ENCODE results near the gene SMARCA5.

SMARCA5 gene

DNA sequence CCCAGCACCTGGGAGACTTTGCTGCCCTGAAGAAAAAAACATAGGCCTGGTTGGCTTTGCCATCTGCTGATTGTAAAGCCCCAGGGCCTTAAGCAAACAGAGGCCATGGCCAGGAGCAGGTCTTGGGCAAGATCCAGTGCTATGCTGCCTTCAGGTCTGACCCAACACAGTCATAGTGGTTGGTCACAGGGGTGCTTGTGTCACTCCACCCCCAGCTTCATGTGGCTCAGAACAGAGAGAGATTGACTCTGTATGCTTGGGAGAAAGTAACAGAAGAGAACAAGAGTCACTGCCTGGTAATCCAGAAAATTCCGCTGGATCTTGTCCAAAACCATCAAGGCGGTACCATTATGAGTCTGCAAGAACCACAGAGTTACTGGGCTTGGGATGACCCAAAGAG is 24.4 kb upstream of the SMARCA5 start:
- no peak for TF ChIP-seq YY1 (IDR thresholded peaks at IDR 0.05; ENCODE audit: insufficient read depth, insufficient read length)
- TF ChIP-seq SUZ12 (IDR thresholded peaks at IDR 0.05; ENCODE audit: extremely low read depth, insufficient read depth, insufficient read length), result no peak
- TF ChIP-seq ZNF274 (IDR thresholded peaks at IDR 0.05; ENCODE audit: low read depth, low read length), result no peak
- H3K9me3 ChIP-seq (ENCODE audit: insufficient read depth, low read length), result no peaks in the 10 kb centered on the region
- H3K36me3 ChIP-seq (ENCODE audit: insufficient read depth, insufficient read length, low read length), result no peaks in the 10 kb centered on the region
- H3K4me1 ChIP-seq (ENCODE audit: insufficient read depth, insufficient read length), result no peaks in the 10 kb centered on the region
- H3K4me3 ChIP-seq (ENCODE audit: insufficient read length, low read depth), result no peak overlapping the region
- H3K27me3 ChIP-seq (ENCODE audit: insufficient read depth, insufficient read length), result no peaks in the 10 kb centered on the region
- H3K9ac ChIP-seq (ENCODE audit: insufficient read length, low read depth), result no peak overlapping the region
- no peak for DNase-seq (ENCODE audit: low read depth, low spot score)

- TF ChIP-seq SUZ12 (IDR thresholded peaks at IDR 0.05; ENCODE audit: extremely low read depth, insufficient read depth, insufficient read length), result no peak
- no peak for TF ChIP-seq ZNF274 (IDR thresholded peaks at IDR 0.05; ENCODE audit: low read depth, low read length)
- TF ChIP-seq YY1 (IDR thresholded peaks at IDR 0.05; ENCODE audit: insufficient read depth, insufficient read length), result no peak
- Histone ChIP-seq H3K4me1 (ENCODE audit: insufficient read depth, insufficient read length) (no peaks in the 10 kb centered on the region), H3K4me3 (ENCODE audit: insufficient read length, low read depth) (no peak overlapping the region), H3K27me3 (ENCODE audit: insufficient read depth, insufficient read length) (no peaks in the 10 kb centered on the region), H3K36me3 (ENCODE audit: insufficient read depth, insufficient read length, low read length) (no peaks in the 10 kb centered on the region), H3K9me3 (ENCODE audit: insufficient read depth, low read length) (no peaks in the 10 kb centered on the region), H3K9ac (ENCODE audit: insufficient read length, low read depth) (no peak overlapping the region)
- DNase-seq (ENCODE audit: low read depth, low spot score), result no peak
These were observed 15.5 kb upstream of the SMARCA5 start for GRCh38 chr4:143498021-143498420.

DNA sequence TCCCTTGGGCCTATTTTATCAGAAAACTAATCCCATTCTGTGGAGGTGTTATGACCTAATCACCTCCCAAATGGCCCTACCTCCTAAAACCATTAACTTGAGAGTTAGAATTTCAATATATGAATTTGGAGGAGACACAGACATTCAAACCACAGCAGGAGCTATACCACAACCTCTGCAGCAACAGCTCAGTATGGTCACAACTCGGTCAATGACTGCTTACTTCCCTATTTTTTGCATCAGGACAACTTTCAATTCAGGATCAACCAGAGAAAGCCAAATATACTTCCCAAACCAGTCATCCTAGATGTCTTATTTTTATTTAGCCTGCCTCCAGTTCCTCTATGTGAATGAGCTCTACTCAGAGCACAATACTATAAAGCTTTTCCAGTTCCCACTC is 11.3 kb upstream of the SMARCA5 start:
- Histone ChIP-seq H3K4me1 (ENCODE audit: insufficient read depth, insufficient read length) (no peaks in the 10 kb centered on the region), H3K27me3 (ENCODE audit: insufficient read depth, insufficient read length) (no peaks in the 10 kb centered on the region), H3K4me3 (ENCODE audit: insufficient read length, low read depth) (no peak overlapping the region), H3K36me3 (ENCODE audit: insufficient read depth, insufficient read length, low read length) (no peaks in the 10 kb centered on the region), H3K9ac (ENCODE audit: insufficient read length, low read depth) (no peak overlapping the region), H3K9me3 (ENCODE audit: insufficient read depth, low read length) (no peaks in the 10 kb centered on the region)
- no peak for DNase-seq (ENCODE audit: low read depth, low spot score)
- TF ChIP-seq SUZ12 (IDR thresholded peaks at IDR 0.05; ENCODE audit: extremely low read depth, insufficient read depth, insufficient read length), result no peak
- no peak for TF ChIP-seq ZNF274 (IDR thresholded peaks at IDR 0.05; ENCODE audit: low read depth, low read length)
- no peak for TF ChIP-seq YY1 (IDR thresholded peaks at IDR 0.05; ENCODE audit: insufficient read depth, insufficient read length)

DNA sequence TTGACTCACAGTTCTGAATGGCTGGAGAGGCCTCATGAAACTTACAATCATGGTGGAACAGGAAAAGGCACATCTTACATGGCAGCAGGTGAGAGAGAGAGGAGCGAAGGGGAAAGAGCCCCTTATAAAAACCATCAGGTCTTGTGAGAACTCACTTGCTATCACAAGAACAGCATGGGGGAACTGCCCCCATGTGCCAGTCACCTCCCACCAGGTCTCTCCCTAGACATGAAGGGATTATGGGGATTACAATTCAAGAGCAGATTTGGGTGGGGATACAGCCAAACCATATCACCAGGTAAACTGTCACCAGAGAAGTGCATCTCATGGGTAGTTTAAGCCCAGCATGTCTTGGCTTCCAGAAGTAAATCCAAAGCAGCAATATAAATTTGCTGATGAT is 7.5 kb upstream of the SMARCA5 start:
- TF ChIP-seq YY1 (IDR thresholded peaks at IDR 0.05; ENCODE audit: insufficient read depth, insufficient read length), result no peak
- TF ChIP-seq ZNF274 (IDR thresholded peaks at IDR 0.05; ENCODE audit: low read depth, low read length), result no peak
- TF ChIP-seq SUZ12 (IDR thresholded peaks at IDR 0.05; ENCODE audit: extremely low read depth, insufficient read depth, insufficient read length), result no peak
- H3K36me3 ChIP-seq (ENCODE audit: insufficient read depth, insufficient read length, low read length), result no peaks in the 10 kb centered on the region
- H3K27me3 ChIP-seq (ENCODE audit: insufficient read depth, insufficient read length), result no peaks in the 10 kb centered on the region
- H3K9ac ChIP-seq (ENCODE audit: insufficient read length, low read depth), result no peak overlapping the region
- no peak for DNase-seq (ENCODE audit: low read depth, low spot score)
- H3K9me3 ChIP-seq (ENCODE audit: insufficient read depth, low read length), result no peaks in the 10 kb centered on the region
- no peaks in the 10 kb centered on the region for H3K4me1 ChIP-seq (ENCODE audit: insufficient read depth, insufficient read length)
- H3K4me3 ChIP-seq (ENCODE audit: insufficient read length, low read depth), result no peak overlapping the region

DNA sequence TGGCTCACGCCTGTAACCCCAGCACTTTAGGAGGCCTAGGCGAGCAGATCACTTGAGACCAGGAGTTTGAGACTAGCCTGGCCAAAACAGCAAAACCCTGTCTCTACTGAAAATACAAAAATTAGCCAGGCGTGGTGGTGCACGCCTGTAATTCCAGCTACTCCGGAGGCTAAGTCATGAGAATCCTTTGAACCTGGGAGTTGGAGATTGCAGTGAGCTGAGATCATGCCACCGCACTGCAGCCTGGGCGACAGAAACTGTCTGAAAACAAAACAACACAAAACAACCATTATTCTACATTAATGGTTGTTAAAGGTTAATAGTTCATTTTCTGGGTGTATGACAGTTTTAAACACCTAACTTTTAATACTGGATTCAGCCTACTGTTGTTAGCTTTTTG is 1.6 kb upstream of the SMARCA5 start:
- no peaks in the 10 kb centered on the region for H3K9me3 ChIP-seq (ENCODE audit: insufficient read depth, low read length)
- H3K36me3 ChIP-seq (ENCODE audit: insufficient read depth, insufficient read length, low read length), result peaks cover 5% of the 10 kb centered on the region
- no peak for DNase-seq (ENCODE audit: low read depth, low spot score)
- no peaks in the 10 kb centered on the region for H3K4me1 ChIP-seq (ENCODE audit: insufficient read depth, insufficient read length)
- no peak overlapping the region for H3K9ac ChIP-seq (ENCODE audit: insufficient read length, low read depth)
- no peaks in the 10 kb centered on the region for H3K27me3 ChIP-seq (ENCODE audit: insufficient read depth, insufficient read length)
- no peak overlapping the region for H3K4me3 ChIP-seq (ENCODE audit: insufficient read length, low read depth)
- TF ChIP-seq YY1 (IDR thresholded peaks at IDR 0.05; ENCODE audit: insufficient read depth, insufficient read length) (no peak), SUZ12 (IDR thresholded peaks at IDR 0.05; ENCODE audit: extremely low read depth, insufficient read depth, insufficient read length) (no peak), ZNF274 (IDR thresholded peaks at IDR 0.05; ENCODE audit: low read depth, low read length) (no peak)

DNA sequence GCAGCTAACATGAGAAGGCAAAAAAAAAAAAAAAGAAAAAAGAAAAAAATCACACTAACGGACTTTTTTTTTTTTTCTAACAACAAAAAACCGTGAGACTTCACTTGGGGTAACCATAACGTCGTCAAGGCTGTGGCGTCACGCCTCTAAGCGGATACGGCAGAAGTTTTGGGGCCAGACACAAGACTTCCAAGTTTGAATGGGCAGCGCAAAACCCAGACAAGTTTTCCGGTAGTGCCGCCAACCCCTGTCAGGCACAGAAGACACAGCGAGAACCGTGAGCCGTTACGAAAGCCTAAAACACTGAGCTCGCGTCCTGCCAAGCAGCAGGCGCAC is 556 bp upstream of the SMARCA5 start:
- peak overlapping the region; percentile 99 for H3K4me3 ChIP-seq (ENCODE audit: insufficient read length, low read depth)
- H3K36me3 ChIP-seq (ENCODE audit: insufficient read depth, insufficient read length, low read length), result peaks cover 12% of the 10 kb centered on the region
- H3K9me3 ChIP-seq (ENCODE audit: insufficient read depth, low read length), result no peaks in the 10 kb centered on the region
- no peaks in the 10 kb centered on the region for H3K27me3 ChIP-seq (ENCODE audit: insufficient read depth, insufficient read length)
- peaks cover 2% of the 10 kb centered on the region for H3K4me1 ChIP-seq (ENCODE audit: insufficient read depth, insufficient read length)
- no peak for DNase-seq (ENCODE audit: low read depth, low spot score)
- TF ChIP-seq YY1 (IDR thresholded peaks at IDR 0.05; ENCODE audit: insufficient read depth, insufficient read length), result no peak
- TF ChIP-seq ZNF274 (IDR thresholded peaks at IDR 0.05; ENCODE audit: low read depth, low read length), result no peak
- TF ChIP-seq SUZ12 (IDR thresholded peaks at IDR 0.05; ENCODE audit: extremely low read depth, insufficient read depth, insufficient read length), result no peak
- H3K9ac ChIP-seq (ENCODE audit: insufficient read length, low read depth), result peak overlapping the region; percentile 33

- Histone ChIP-seq H3K4me1 (ENCODE audit: insufficient read depth, insufficient read length) (peaks cover 2% of the 10 kb centered on the region), H3K4me3 (ENCODE audit: insufficient read length, low read depth) (peak overlapping the region; percentile 99), H3K36me3 (ENCODE audit: insufficient read depth, insufficient read length, low read length) (peaks cover 20% of the 10 kb centered on the region), H3K27me3 (ENCODE audit: insufficient read depth, insufficient read length) (no peaks in the 10 kb centered on the region), H3K9ac (ENCODE audit: insufficient read length, low read depth) (peak overlapping the region; percentile 96), H3K9me3 (ENCODE audit: insufficient read depth, low read length) (no peaks in the 10 kb centered on the region)
- DNase-seq (ENCODE audit: low read depth, low spot score), result no peak
- TF ChIP-seq YY1 (IDR thresholded peaks at IDR 0.05; ENCODE audit: insufficient read depth, insufficient read length) (no peak), SUZ12 (IDR thresholded peaks at IDR 0.05; ENCODE audit: extremely low read depth, insufficient read depth, insufficient read length) (no peak), ZNF274 (IDR thresholded peaks at IDR 0.05; ENCODE audit: low read depth, low read length) (no peak)
These were observed 630 bp downstream of the SMARCA5 start for GRCh38 chr4:143514169-143514495.

DNA sequence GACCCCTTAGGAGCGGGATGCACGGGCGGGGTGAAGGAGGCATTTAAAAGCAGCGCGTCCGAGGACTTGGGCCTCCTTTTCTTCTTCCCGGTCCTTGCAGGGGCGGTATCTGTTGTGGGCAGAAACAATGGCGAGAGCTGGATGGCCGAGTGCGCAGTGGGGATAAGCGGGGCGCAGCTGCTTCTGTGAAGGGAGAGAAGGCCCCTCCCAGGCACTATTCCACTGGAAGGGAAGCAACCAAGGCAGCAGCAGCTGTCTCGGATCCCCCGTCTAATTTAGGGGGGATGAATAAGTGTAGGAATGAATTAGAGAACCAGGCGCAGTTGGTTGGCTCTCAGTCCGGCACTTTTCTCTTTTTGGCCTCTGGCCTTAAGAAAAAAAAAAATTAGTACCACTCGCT is 995 bp downstream of the SMARCA5 start:
- Histone ChIP-seq H3K36me3 (ENCODE audit: insufficient read depth, insufficient read length, low read length) (peaks cover 23% of the 10 kb centered on the region), H3K4me1 (ENCODE audit: insufficient read depth, insufficient read length) (peaks cover 2% of the 10 kb centered on the region), H3K4me3 (ENCODE audit: insufficient read length, low read depth) (peak overlapping the region; percentile 99), H3K27me3 (ENCODE audit: insufficient read depth, insufficient read length) (no peaks in the 10 kb centered on the region), H3K9me3 (ENCODE audit: insufficient read depth, low read length) (no peaks in the 10 kb centered on the region), H3K9ac (ENCODE audit: insufficient read length, low read depth) (peak overlapping the region; percentile 96)
- TF ChIP-seq ZNF274 (IDR thresholded peaks at IDR 0.05; ENCODE audit: low read depth, low read length) (no peak), YY1 (IDR thresholded peaks at IDR 0.05; ENCODE audit: insufficient read depth, insufficient read length) (no peak), SUZ12 (IDR thresholded peaks at IDR 0.05; ENCODE audit: extremely low read depth, insufficient read depth, insufficient read length) (no peak)
- no peak for DNase-seq (ENCODE audit: low read depth, low spot score)

Measured in NT2/D1 (cell line).